Right lobe of liver (tissue), 6 donors: ENCODE measurements around the gene ZNF467. TPM values are rescaled to one million over a fixed set of nuclear protein-coding genes. Genes with fewer than 3 reads are reported as not detected.

Source experiments
- ATAC-seq, 4 donors: fragments of 200-7000 bp; cut with Tn5 transposase; one replicate each; pipeline ENCODE4 v1.9.1; 2020; ENCODE audit warnings: mild to moderate bottlenecking in 4 of 4, moderate library complexity in 4 of 4
- DNase-seq, 3 donors: peaks; one replicate each; pipeline ENCODE4 v3.0.0-alpha.2; 2020
- H3K27ac ChIP-seq, 3 donors: fragments of 200-600 bp; one replicate each; pipeline ENCODE4 v1.8.0; 2022
- H3K27me3 ChIP-seq, 2 donors: fragments of 200-600 bp; one replicate each; pipeline ENCODE4 v1.8.0; 2022
- H3K36me3 ChIP-seq, 4 donors: fragments of 200-600 bp; sonication (generic) in 1 of 4; one replicate each; pipeline versions ENCODE4 v1.5.1 to v1.8.0; 2017 to 2022; ENCODE audit warnings: control low read depth in 1 of 4
- H3K4me1 ChIP-seq, 4 donors: fragments of 200-600 bp; sonication (generic) in 1 of 4; one replicate each; pipeline versions ENCODE4 v1.5.1 to v1.8.0; 2017 to 2022; ENCODE audit warnings: control low read depth in 1 of 4
- H3K4me3 ChIP-seq, 3 donors: fragments of 200-600 bp; one replicate each; pipeline ENCODE4 v1.8.0; 2022
- H3K9me3 ChIP-seq, 4 donors: fragments of 200-600 bp; sonication (generic) in 1 of 4; one replicate each; pipeline versions ENCODE4 v1.5.1 to v1.8.0; 2017 to 2022; ENCODE audit warnings: control low read depth in 1 of 4
- CTCF ChIP-seq, 4 donors: fragments of 200-600 bp in 3 of 4; fragments of 450-650 bp in 1 of 4; IDR thresholded peaks; one replicate each; pipeline versions ENCODE4 v1.5.1 to v1.8.0; 2016 to 2022; ENCODE audit warnings: antibody characterized with exemption in 4 of 4, mild to moderate bottlenecking in 2 of 4
- POLR2A ChIP-seq: fragments of 450-650 bp; IDR thresholded peaks from one replicate; pipeline ENCODE4 v1.6.1; 2017; ENCODE audit warnings: antibody characterized with exemption, mild to moderate bottlenecking
- WGBS: methylation state at CpG from one replicate; pipeline ENCODE4 v1.1.6; 2018; ENCODE audit warnings: low coverage, low lambda C conversion rate; ENCODE audit not compliant: insufficient coverage; ENCODE audit errors: missing lambda C conversion rate; 5-methylcytosine and 5-hydroxymethylcytosine counted together
- intact Hi-C, 2 donors: fragments of 100-400 bp; cut with DNase I; formaldehyde crosslinking; loops; one replicate each; pipeline versions ENCODE4 v1.11.2 to v1.14.1; 2022
- total RNA-seq, 6 experiments: library from RNA; depleted of rRNA in 2 of 6; stranded (reverse); fragments of >200 nt in 2 of 6; fragmentation: NEBNext Ultra II Directional in 3 of 6; extraction: Animal tissue kit (Norgen Biotek cat#: 25700) in 3 of 6; gene quantifications; one replicate each; pipeline versions ENCODE4 v1.1.0 to v1.2.4, GENCODE V29; 2016 to 2023
- donor health status: DM: no; HTN: yes; CAD: no.
- donor health status: DM: no; HTN: no; CAD: no.
- donor health status: DM: no; HTN: no; CAD: no.
- donor health status: DM: no; HTN: yes; CAD: no.
- donor health status: DM: no; HTN: yes; CAD: no.

The ZNF467 gene
- total RNA-seq, 6 experiments from 2014 or later: 3.6 to 14.6 (median 5.8) TPM

- intact Hi-C loops: no loop called here
- Histone ChIP-seq H3K27me3 (no peaks in the 10 kb centered on the region), H3K4me1 (peaks cover 0 to 19% (median 7%) of the 10 kb centered on the region in 4 donors), H3K27ac (no peak overlapping the region), H3K4me3 (no peak overlapping the region), H3K36me3 (no peaks in the 10 kb centered on the region), H3K9me3 (no peaks in the 10 kb centered on the region)
- WGBS: 98% methylated on average over 6 of the region's 14 CpGs
- DNase-seq (no peak), ATAC-seq (no peak)
- TF ChIP-seq CTCF (IDR thresholded peaks at IDR 0.05): no peak
- no peak for TF ChIP-seq POLR2A
Measured at GRCh38 chr7:149790754-149791360, 17.5 kb upstream of the ZNF467 start.

GRCh38 chr7:149790146-149790548, 16.8 kb upstream of the ZNF467 start:
- Histone ChIP-seq H3K36me3 (no peaks in the 10 kb centered on the region), H3K4me1 (peaks cover 0 to 19% (median 7%) of the 10 kb centered on the region in 4 donors), H3K27ac (no peak overlapping the region), H3K9me3 (no peaks in the 10 kb centered on the region), H3K4me3 (no peak overlapping the region), H3K27me3 (no peaks in the 10 kb centered on the region)
- TF ChIP-seq CTCF (IDR thresholded peaks at IDR 0.05): peak in 3 of 4 donors; percentile 14 to 28 (median 25)
- no peak for TF ChIP-seq POLR2A
- peak in 1 of 3 donors; percentile 55 for DNase-seq
- ATAC-seq: peak in 3 of 4 donors; percentile 35 to 47 (median 42)
- intact Hi-C loops: no loop called here
- WGBS: 28% methylated on average over 11 of the region's 56 CpGs

GRCh38 chr7:149789101-149789500, 15.7 kb upstream of the ZNF467 start:
- no peak overlapping the region for H3K27ac ChIP-seq
- WGBS: no CpG with 5 or more reads among the region's 19 CpGs
- no peaks in the 10 kb centered on the region for H3K36me3 ChIP-seq
- no peaks in the 10 kb centered on the region for H3K27me3 ChIP-seq
- TF ChIP-seq POLR2A: no peak
- TF ChIP-seq CTCF (IDR thresholded peaks at IDR 0.05): no peak
- DNase-seq (no peak), ATAC-seq (no peak)
- H3K4me1 ChIP-seq: peaks cover 0 to 19% (median 7%) of the 10 kb centered on the region in 4 donors
- intact Hi-C loops: no loop called here
- H3K4me3 ChIP-seq: no peak overlapping the region
- H3K9me3 ChIP-seq: no peaks in the 10 kb centered on the region

- TF ChIP-seq CTCF (IDR thresholded peaks at IDR 0.05) (no peak), POLR2A (no peak)
- WGBS: 40% methylated on average over 6 of the region's 11 CpGs
Measured at GRCh38 chr7:149788300-149788851, 15.0 kb upstream of the ZNF467 start.

More at GRCh38 chr7:149788300-149788851, 15.0 kb upstream of the ZNF467 start:
- no peaks in the 10 kb centered on the region for H3K9me3 ChIP-seq
- peaks cover 0 to 19% (median 7%) of the 10 kb centered on the region in 4 donors for H3K4me1 ChIP-seq
- DNase-seq: peak in 2 of 3 donors; percentile 85 to 92
- H3K27ac ChIP-seq: no peak overlapping the region
- H3K4me3 ChIP-seq: no peak overlapping the region
- no peaks in the 10 kb centered on the region for H3K27me3 ChIP-seq
- H3K36me3 ChIP-seq: no peaks in the 10 kb centered on the region
- intact Hi-C loops: no loop called here
- peak; percentile 37 to 87 (median 79) for ATAC-seq
